ENCODE results near the gene BLTP2. TPM values are rescaled to one million over a fixed set of nuclear protein-coding genes. Genes with fewer than 3 reads are reported as not detected.

Gene BLTP2
- total and polyA plus RNA-seq, 10 of the 15 experiments (the other 5 are each of a cell fraction or from before 2014, with no cell fraction given), result 14.2 to 151 (median 78.1) TPM

DNA sequence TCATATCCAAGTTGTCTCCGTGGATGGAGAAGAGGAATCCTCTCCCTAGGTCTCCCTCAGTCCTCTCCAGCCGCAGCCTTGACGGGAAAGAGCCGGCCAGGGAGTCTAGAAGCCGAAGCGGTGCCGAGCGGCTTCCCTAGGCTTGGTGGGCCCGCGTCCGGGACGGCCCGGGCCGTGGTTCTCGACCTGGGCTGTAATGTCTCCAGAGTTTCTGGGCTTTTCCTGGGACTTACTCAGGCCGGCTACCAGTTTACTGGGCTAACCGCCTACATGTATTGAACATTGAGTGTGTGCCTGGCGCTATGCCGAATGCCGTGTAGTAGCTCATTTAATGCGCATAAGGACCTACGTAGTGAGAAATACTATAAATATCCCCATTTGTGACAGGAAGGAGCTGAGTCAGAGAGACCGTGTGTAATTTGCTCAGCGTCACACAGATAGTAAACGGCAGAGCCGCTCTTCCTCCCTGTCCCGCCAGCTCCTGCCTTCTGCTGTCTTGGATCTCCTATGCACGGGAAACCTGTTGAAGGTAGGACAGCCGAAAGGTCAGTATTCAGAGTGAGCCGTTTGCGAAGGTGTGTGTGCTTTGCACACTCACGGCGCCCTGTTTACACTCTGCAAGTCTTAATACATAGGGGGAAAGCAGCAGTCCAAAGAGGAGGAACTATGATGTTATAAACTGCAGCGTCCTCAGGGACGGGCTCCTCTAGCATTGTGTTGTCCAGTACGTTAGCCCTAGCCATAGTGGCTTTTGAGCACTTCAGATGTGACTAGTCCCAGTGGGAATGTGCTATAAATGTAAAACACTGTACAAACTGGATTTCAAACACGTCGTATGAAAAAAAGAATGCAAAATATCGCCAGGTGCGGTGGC is 45.4 kb downstream of the BLTP2 start (continued):
- TF ChIP-seq ASH2L (IDR thresholded peaks at IDR 0.05; ENCODE audit: borderline replicate concordance, low read depth) (no peak), SP1 (IDR thresholded peaks at IDR 0.05; ENCODE audit: low read depth, low read length) (no peak), TCF7 (IDR thresholded peaks at IDR 0.05; ENCODE audit: borderline replicate concordance) (no peak), CREM (IDR thresholded peaks at IDR 0.05; ENCODE audit: low read depth) (peak; percentile 44; the same call in 1 of the 2 replicates), KLF5 (IDR thresholded peaks at IDR 0.05; ENCODE audit: partially characterized antibody) (no peak), NFIC (IDR thresholded peaks at IDR 0.05; ENCODE audit: low read depth, low read length) (no peak), SMC3 (IDR thresholded peaks at IDR 0.05; ENCODE audit: borderline replicate concordance, low read length) (no peak), GATAD2B (conservative IDR thresholded peaks at IDR 0.05; ENCODE audit: low read depth) (0 out of 2 replicates have a peak, but pooled peaks have one; percentile 41), MYC (IDR thresholded peaks at IDR 0.05; ENCODE audit: insufficient read depth, insufficient read length, insufficient replicate concordance, low read length, severe bottlenecking) (no peak), NFXL1 (IDR thresholded peaks at IDR 0.05; ENCODE audit: borderline replicate concordance) (no peak), HDGF (IDR thresholded peaks at IDR 0.05) (no peak; the same call in 1 of the 2 replicates), STAT3 (IDR thresholded peaks at IDR 0.05; ENCODE audit: low read depth, low read length) (no peak), NR2C2 (IDR thresholded peaks at IDR 0.05; ENCODE audit: borderline replicate concordance, control insufficient read depth, insufficient read length, low read depth) (no peak), SUZ12 (IDR thresholded peaks at IDR 0.05; ENCODE audit: unreplicated experiment) (no peak), ETV6 (conservative IDR thresholded peaks at IDR 0.05 in 1 of 2, IDR thresholded peaks at IDR 0.05 in 1 of 2; ENCODE audit: borderline replicate concordance in 1 of 2, low read depth in 1 of 2) (no peak), EED (IDR thresholded peaks at IDR 0.05; ENCODE audit: low read depth) (peak; percentile 48), MYB (IDR thresholded peaks at IDR 0.05; ENCODE audit: borderline replicate concordance, low read depth, low read length) (no peak), RAD21 (IDR thresholded peaks at IDR 0.05; ENCODE audit: insufficient read depth, low read depth, low read length) (no peak), ZZZ3 (IDR thresholded peaks at IDR 0.05; ENCODE audit: control insufficient read depth, insufficient read length, low read depth) (no peak), NFYA (IDR thresholded peaks at IDR 0.05; ENCODE audit: borderline replicate concordance, low read depth, low read length) (no peak), NR2C1 (IDR thresholded peaks at IDR 0.05) (no peak), CHD2 (IDR thresholded peaks at IDR 0.05; ENCODE audit: borderline replicate concordance, low read depth, low read length) (no peak; the same call in 1 of the 2 replicates)
- TF ChIP-seq, protein P1, sequence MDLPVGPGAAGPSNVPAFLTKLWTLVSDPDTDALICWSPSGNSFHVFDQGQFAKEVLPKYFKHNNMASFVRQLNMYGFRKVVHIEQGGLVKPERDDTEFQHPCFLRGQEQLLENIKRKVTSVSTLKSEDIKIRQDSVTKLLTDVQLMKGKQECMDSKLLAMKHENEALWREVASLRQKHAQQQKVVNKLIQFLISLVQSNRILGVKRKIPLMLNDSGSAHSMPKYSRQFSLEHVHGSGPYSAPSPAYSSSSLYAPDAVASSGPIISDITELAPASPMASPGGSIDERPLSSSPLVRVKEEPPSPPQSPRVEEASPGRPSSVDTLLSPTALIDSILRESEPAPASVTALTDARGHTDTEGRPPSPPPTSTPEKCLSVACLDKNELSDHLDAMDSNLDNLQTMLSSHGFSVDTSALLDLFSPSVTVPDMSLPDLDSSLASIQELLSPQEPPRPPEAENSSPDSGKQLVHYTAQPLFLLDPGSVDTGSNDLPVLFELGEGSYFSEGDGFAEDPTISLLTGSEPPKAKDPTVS (IDR thresholded peaks at IDR 0.05; ENCODE audit: low read depth, low read length), result no peak
- TF ChIP-seq, protein P2, sequence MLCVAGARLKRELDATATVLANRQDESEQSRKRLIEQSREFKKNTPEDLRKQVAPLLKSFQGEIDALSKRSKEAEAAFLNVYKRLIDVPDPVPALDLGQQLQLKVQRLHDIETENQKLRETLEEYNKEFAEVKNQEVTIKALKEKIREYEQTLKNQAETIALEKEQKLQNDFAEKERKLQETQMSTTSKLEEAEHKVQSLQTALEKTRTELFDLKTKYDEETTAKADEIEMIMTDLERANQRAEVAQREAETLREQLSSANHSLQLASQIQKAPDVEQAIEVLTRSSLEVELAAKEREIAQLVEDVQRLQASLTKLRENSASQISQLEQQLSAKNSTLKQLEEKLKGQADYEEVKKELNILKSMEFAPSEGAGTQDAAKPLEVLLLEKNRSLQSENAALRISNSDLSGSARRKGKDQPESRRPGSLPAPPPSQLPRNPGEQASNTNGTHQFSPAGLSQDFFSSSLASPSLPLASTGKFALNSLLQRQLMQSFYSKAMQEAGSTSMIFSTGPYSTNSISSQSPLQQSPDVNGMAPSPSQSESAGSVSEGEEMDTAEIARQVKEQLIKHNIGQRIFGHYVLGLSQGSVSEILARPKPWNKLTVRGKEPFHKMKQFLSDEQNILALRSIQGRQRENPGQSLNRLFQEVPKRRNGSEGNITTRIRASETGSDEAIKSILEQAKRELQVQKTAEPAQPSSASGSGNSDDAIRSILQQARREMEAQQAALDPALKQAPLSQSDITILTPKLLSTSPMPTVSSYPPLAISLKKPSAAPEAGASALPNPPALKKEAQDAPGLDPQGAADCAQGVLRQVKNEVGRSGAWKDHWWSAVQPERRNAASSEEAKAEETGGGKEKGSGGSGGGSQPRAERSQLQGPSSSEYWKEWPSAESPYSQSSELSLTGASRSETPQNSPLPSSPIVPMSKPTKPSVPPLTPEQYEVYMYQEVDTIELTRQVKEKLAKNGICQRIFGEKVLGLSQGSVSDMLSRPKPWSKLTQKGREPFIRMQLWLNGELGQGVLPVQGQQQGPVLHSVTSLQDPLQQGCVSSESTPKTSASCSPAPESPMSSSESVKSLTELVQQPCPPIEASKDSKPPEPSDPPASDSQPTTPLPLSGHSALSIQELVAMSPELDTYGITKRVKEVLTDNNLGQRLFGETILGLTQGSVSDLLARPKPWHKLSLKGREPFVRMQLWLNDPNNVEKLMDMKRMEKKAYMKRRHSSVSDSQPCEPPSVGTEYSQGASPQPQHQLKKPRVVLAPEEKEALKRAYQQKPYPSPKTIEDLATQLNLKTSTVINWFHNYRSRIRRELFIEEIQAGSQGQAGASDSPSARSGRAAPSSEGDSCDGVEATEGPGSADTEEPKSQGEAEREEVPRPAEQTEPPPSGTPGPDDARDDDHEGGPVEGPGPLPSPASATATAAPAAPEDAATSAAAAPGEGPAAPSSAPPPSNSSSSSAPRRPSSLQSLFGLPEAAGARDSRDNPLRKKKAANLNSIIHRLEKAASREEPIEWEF (IDR thresholded peaks at IDR 0.05; ENCODE audit: insufficient replicate concordance, low read depth, low read length), result no peak
